ENCODE measurements around the gene QRFP.
"Not testable (repeated sequence)": the region's sequence is repeated elsewhere in the genome, so short reads cannot be mapped to it uniquely, and the experiment has no call there.

QRFP gene

DNA sequence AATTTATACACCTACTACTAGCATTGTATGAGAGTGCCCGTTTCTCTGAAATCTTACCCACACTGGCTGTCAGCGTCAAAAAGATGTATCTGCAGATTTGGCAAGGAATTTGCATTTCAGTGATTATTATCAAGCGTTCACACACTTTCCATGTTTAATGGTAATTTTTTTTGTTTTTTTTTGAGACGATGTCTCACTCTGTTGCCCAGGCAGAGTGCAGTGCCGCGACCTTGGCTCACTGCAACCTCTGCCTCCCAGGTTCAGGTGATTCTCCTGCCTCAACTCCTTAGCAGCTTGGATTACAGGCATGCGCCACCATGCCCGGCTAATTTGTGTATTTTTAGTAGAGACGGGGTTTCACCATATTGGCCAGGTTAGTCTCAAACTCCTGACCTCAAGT is 47.3 kb downstream of the QRFP start:
- DNase-seq (ENCODE audit: low spot score): no peak

DNA sequence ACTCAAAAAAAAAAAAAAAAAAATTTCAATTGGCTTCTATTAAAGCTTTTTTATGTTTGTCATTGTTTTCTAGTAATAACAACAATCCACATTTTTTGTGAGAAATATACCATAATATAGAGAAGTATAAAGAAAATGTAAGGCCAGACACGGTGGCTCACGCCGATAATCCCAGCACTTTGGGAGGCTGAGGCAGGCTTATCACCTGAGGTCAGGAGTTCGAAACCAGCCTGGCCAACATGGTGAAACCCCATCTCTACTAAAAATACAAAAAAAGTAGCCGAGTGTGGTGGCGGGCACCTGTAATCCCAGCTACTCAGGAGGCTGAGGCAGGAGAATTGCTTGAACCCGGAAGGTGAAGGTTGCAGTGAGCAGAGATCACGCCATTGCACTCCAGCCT is 48.1 kb downstream of the QRFP start:
- not testable (repeated sequence) for DNase-seq (ENCODE audit: low spot score)

DNA sequence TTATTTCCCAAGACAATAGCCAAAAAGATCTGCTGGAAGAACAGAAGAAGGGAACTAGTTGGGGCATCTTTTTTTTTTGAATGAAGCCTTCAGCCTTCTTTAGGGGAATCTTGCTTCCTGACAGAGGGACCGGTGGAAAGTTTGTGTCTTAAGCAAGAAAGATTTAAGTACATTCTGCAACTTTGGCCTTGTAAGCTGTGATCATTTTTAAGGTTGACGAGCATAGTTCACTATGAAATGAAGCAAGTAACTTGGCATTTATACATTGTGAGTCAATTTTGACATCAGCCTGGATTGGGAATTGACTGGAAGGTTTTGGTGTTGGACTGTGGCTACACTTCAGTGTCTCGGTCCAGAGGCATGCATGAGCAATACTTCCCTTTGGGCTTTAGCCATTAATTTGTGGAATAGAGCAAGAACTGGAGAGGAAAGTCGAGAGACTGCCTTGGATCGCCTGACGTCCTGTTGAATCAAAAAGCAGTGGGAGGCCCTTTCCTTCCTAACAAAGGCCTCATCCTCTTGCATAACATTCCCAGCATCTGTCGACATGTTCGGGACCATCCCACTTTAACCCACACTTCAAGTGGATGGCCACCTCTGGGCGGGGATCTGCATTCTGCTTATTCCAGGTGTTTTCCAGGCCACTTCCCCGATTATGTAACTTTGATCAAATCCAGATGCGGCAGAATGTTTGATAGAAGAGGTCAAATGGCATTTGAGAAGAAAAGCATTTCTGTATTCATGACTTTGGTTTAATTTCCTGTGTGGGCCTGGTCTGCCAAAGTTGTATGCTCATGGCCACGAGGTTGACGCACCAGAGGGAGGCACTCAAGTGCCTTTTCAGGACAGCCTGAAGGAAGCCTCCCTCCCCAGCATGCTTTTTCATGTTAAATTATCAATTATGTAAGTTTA is 49.0 kb downstream of the QRFP start:
- peak; percentile 63 for DNase-seq (ENCODE audit: low spot score)

DNA sequence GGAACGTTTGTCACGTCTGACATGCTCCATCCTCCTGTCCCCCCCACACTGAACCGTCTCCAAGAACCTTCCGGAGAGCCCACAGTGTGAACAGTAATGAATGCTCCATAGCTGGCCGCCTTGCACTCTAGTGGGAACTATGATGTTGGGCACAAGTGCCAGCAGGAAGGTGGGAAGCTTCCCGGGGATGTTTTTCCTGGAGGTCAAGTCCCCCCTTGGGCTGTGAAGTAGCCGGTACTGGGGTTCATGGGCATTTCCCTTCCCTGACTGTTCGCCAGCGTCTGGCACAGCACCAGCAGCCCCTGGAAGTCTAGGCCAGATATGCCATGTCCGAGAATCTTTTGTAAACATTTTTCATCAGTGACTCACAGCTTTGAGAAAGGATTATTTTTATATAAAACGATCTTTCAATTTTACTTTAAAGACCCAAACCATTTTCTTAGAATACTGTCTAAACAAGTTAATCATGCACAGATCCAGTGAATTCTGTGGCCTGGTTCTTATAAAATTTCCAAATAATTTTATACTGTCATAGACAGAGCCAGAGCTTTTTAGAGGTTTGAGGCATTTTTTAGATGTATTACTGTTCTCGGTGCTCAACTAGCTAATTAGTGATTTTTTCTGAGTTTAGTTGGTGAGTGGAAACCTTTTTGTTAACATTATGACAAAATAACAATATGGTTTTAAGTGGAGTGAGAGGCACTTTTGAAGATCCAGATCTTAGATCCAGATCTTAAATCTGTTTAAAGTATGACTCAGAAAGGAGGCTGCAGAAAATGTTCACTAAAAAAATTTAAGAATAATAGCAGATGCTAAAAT is 49.9 kb downstream of the QRFP start:
- DNase-seq (ENCODE audit: low spot score): peak; percentile 79

DNA sequence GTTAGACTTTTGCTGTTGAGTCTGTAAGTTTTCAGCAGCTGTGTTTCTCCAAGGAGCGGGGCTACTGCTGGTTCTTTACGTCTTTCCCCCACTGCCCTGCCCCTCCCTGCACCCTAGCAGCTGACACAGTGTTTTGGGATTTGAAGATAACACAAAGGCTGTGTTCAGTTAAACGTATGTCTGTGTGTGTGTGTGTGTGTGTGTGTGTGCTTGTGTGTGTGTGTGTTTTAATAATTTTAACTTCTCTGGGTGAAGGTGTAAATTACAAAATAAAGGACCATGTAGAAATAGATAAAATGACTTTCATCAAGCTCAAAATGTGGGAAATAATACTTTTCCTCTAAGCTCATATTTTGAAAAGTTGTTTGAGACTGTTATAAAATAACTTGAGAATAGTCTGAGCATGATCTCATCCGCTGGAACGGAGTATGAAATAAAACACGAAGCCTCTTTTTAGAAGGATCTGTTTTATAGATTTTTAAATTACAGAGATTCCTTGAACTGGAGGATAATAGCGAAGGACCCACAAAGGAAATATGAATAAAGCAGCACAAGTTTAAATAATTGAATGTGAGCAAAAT is 50.6 kb downstream of the QRFP start:
- peak; percentile 71 for DNase-seq (ENCODE audit: low spot score)

GRCh38 chr9:130845254-130845653 is 51.4 kb downstream of the QRFP start:
- DNase-seq (ENCODE audit: low spot score): no peak

- DNase-seq (ENCODE audit: low spot score): no peak
Measured at GRCh38 chr9:130844044-130844451, 52.6 kb downstream of the QRFP start.

DNA sequence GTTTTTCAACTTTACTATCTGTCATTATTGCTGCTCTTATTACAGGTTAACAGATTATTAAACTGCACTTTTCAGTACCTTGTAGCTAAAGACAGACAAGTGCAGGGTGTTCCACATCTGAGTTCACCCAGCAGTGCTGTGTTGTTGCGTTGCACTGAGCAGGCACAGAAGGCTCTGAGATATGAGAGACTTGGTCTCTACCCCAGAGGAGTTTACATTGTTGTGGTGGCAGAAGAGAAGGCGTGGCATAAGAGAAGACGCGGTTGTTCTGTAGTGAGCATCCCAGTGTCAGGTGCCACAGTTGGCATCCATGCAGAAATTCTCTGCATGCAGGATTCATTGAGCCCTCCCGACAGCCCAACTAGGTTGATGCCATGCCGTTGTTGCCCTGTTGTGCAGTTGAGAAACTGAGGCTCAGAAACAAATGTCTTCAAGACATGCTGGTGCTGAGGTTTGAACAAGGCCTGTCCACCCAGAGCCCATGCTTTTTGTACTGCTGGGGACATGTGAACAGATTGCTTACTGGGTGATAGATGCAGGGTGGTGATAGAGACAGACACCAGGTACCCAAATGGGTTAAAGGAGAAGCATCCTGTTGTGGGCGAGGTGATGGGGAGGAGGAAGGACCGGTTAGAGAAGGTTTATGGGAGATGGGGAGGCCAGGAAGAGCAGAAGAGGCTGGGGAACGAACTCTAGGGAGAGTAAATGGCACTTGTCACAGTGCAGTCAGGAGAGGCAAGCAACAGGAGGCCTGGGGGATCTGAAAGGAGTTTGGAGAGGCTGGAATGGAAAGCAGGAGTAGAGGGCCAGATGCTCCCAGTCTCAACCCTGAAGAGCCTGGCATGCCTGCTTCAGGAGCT is 53.3 kb downstream of the QRFP start:
- DNase-seq (ENCODE audit: low spot score): no peak
